Measurements from ENCODE around the gene BHMT.

- TF ChIP-seq CTCF (IDR thresholded peaks at IDR 0.05; ENCODE audit: low read depth, low read length) (no peak), MAX (IDR thresholded peaks at IDR 0.05; ENCODE audit: low read depth, low read length) (peak; percentile 76)
These were observed 37.0 kb upstream of the BHMT start for GRCh38 chr5:79074641-79075040.
